ENCODE measurements around the gene EIF4G3. TPM values are rescaled to one million over a fixed set of nuclear protein-coding genes. Genes with fewer than 3 reads are reported as not detected.

Gene EIF4G3
- total RNA-seq, 1 donor from 2014 or later = 33.9 TPM

DNA sequence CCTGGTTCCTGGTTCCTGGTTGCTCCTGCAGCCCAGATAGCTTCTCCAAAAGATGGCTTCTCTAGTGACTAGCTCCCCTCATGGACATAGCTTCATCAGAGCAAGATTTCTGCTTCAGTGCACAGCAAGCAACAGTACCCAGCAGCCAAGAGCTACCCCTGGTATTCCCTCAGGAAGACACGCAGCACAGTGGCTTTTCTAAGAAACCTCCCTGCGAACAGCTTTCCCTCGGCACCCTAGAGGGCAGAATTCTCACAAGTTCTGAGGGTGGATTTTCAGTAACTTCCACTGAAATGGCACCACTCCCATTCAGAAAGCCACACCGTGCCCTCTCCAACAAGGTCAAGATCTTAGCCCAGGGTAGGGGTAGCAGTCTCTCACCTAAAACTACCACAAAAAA lies 128.2 kb downstream of the EIF4G3 start:
- Histone ChIP-seq H3K4me3 (no peak overlapping the region), H3K36me3 (peaks cover 6% of the 10 kb centered on the region), H3K9me3 (replicated peaks) (no peaks in the 10 kb centered on the region), H3K27me3 (ENCODE audit: low read depth) (no peaks in the 10 kb centered on the region), H3K4me1 (peaks cover 19% of the 10 kb centered on the region), H3K27ac (replicated peaks) (no peak overlapping the region)
- no peak for TF ChIP-seq CTCF (IDR thresholded peaks at IDR 0.05; ENCODE audit: borderline replicate concordance)
- DNase-seq = no peak
- intact Hi-C loops (cut with micrococcal nuclease) = no loop called here

GRCh38 chr1:21046132-21046531 lies 130.6 kb downstream of the EIF4G3 start:
- intact Hi-C loops (cut with micrococcal nuclease) = no loop called here
- Histone ChIP-seq H3K9me3 (replicated peaks) (no peaks in the 10 kb centered on the region), H3K4me1 (peaks cover 19% of the 10 kb centered on the region), H3K36me3 (peaks cover 6% of the 10 kb centered on the region), H3K27me3 (ENCODE audit: low read depth) (no peaks in the 10 kb centered on the region), H3K4me3 (no peak overlapping the region), H3K27ac (replicated peaks) (no peak overlapping the region)
- no peak for DNase-seq
- TF ChIP-seq CTCF (IDR thresholded peaks at IDR 0.05; ENCODE audit: borderline replicate concordance) = no peak

GRCh38 chr1:21045351-21045750 lies 131.3 kb downstream of the EIF4G3 start:
- no peak for DNase-seq
- Histone ChIP-seq H3K9me3 (replicated peaks) (no peaks in the 10 kb centered on the region), H3K27ac (replicated peaks) (no peak overlapping the region), H3K4me3 (no peak overlapping the region), H3K4me1 (peaks cover 19% of the 10 kb centered on the region), H3K27me3 (ENCODE audit: low read depth) (no peaks in the 10 kb centered on the region), H3K36me3 (peaks cover 6% of the 10 kb centered on the region)
- TF ChIP-seq CTCF (IDR thresholded peaks at IDR 0.05; ENCODE audit: borderline replicate concordance) = no peak
- intact Hi-C loops (cut with micrococcal nuclease) = no loop called here

DNA sequence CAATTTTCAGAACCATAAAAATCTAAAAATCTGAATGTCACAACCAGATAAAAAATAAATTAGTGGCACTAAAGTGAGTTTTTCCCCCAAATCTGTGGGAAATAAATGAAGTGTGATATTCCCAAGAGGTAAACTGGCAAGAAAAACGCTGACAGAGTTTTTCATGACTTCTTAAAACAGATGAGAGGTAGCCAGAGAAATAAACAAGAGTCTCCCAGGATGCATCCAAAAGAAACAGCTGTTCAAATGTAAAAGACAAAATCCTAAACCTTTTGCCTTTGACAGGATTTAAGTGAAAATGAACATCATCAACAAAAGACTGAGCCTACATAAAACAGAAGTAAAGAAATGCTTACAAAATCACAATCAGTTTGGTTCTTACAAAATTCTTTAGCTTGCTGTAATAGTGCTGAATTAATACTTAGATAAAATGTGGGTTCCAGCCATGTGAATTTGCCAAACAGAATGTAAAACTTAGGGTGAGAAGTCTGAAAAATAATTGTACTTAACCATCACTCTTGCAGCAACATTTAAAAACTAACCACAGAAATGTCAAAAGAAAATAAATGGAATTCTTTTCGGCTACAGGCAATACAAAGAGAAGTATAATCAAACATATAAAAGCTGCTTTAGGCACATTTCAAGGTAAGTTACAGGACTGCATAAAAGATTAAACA lies 133.6 kb downstream of the EIF4G3 start:
- H3K27ac ChIP-seq (replicated peaks) = no peak overlapping the region
- H3K36me3 ChIP-seq = no peaks in the 10 kb centered on the region
- no peak overlapping the region for H3K4me3 ChIP-seq
- intact Hi-C loops (cut with micrococcal nuclease) = no loop called here
- H3K9me3 ChIP-seq (replicated peaks) = no peaks in the 10 kb centered on the region
- H3K27me3 ChIP-seq (ENCODE audit: low read depth) = no peaks in the 10 kb centered on the region
- no peak for DNase-seq
- TF ChIP-seq CTCF (IDR thresholded peaks at IDR 0.05; ENCODE audit: borderline replicate concordance) = no peak
- peaks cover 19% of the 10 kb centered on the region for H3K4me1 ChIP-seq

GRCh38 chr1:21041541-21041940 lies 135.2 kb downstream of the EIF4G3 start:
- no peaks in the 10 kb centered on the region for H3K36me3 ChIP-seq
- no peak overlapping the region for H3K27ac ChIP-seq (replicated peaks)
- H3K4me3 ChIP-seq = no peak overlapping the region
- H3K27me3 ChIP-seq (ENCODE audit: low read depth) = no peaks in the 10 kb centered on the region
- H3K9me3 ChIP-seq (replicated peaks) = no peaks in the 10 kb centered on the region
- peaks cover 16% of the 10 kb centered on the region for H3K4me1 ChIP-seq
- TF ChIP-seq CTCF (IDR thresholded peaks at IDR 0.05; ENCODE audit: borderline replicate concordance) = no peak
- intact Hi-C loops (cut with micrococcal nuclease) = no loop called here
- no peak for DNase-seq
